Endometrial microvascular endothelial cells (primary cell): ENCODE data around the gene ZNF689. TPM values are rescaled to one million over a fixed set of nuclear protein-coding genes. Genes with fewer than 3 reads are reported as not detected.

ENCODE experiments used
- in situ Hi-C: cut with HindIII; loops from 2 replicates; pipeline ENCODE4 v1.10.0; 2017; ENCODE audit warnings: low sequenced_read_pairs, low pct_unique_long_range_greater_than_20kb; ENCODE audit errors: inconsistent ontology term
- total RNA-seq: library from RNA; depleted of rRNA; stranded (reverse); fragments of >200 nt; gene quantifications from one replicate; pipeline ENCODE4 v1.2.3, GENCODE V29; 2015; ENCODE audit errors: inconsistent ontology term

ZNF689 gene
- total RNA-seq, 1 donor from 2014 or later, result 11.2 TPM

- in situ Hi-C loops, result no loop called here
These were observed 40.2 kb downstream of the ZNF689 start for GRCh38 chr16:30569746-30570635.

- in situ Hi-C loops, result no loop called here
These were observed 40.9 kb downstream of the ZNF689 start for GRCh38 chr16:30569281-30569680.

- in situ Hi-C loops, result no loop called here
These were observed 42.1 kb downstream of the ZNF689 start for GRCh38 chr16:30567991-30568638.

GRCh38 chr16:30567160-30567990 is 42.8 kb downstream of the ZNF689 start:
- in situ Hi-C loops, result no loop called here

GRCh38 chr16:30566531-30566930 is 43.7 kb downstream of the ZNF689 start:
- in situ Hi-C loops, result no loop called here

- in situ Hi-C loops, result no loop called here
These were observed 44.2 kb downstream of the ZNF689 start for GRCh38 chr16:30565984-30566383.

- in situ Hi-C loops, result no loop called here
These were observed 44.7 kb downstream of the ZNF689 start for GRCh38 chr16:30565526-30565925.

- in situ Hi-C loops, result no loop called here
These were observed 48.2 kb downstream of the ZNF689 start for GRCh38 chr16:30562021-30562420.

GRCh38 chr16:30561089-30561816 is 48.9 kb downstream of the ZNF689 start:
- in situ Hi-C loops, result no loop called here

- in situ Hi-C loops, result no loop called here
These were observed 50.5 kb downstream of the ZNF689 start for GRCh38 chr16:30559690-30560089.

- in situ Hi-C loops, result no loop called here
These were observed 51.3 kb downstream of the ZNF689 start for GRCh38 chr16:30558789-30559377.

- in situ Hi-C loops, result no loop called here
These were observed 52.0 kb downstream of the ZNF689 start, which contains the start of gene ZNF764 for GRCh38 chr16:30557957-30558788. ZNF764 (minus strand) TSS chr16:30558374; CDS start chr16:30558182, 192 bp downstream.

GRCh38 chr16:30557707-30557956 is 52.6 kb downstream of the ZNF689 start:
- in situ Hi-C loops, result no loop called here

GRCh38 chr16:30556125-30556473 is 54.1 kb downstream of the ZNF689 start:
- in situ Hi-C loops, result no loop called here

GRCh38 chr16:30555315-30556124 is 54.7 kb downstream of the ZNF689 start:
- in situ Hi-C loops, result no loop called here

- in situ Hi-C loops, result no loop called here
These were observed 55.5 kb downstream of the ZNF689 start for GRCh38 chr16:30554557-30555314.
